ENCODE data around the gene RGS9.

Gene RGS9

GRCh38 chr17:65158622-65159021, 21.5 kb downstream of the RGS9 start:
- Histone ChIP-seq H3K27me3 (peaks cover 2% of the 10 kb centered on the region), H3K36me3 (no peaks in the 10 kb centered on the region), H3K9me3 (no peaks in the 10 kb centered on the region), H3K4me3 (ENCODE audit: low read depth in 1 of 2, low read length in 1 of 2) (no peak overlapping the region), H3K27ac (no peak overlapping the region), H3K4me1 (ENCODE audit: control insufficient read depth in 1 of 2, insufficient read depth in 1 of 2, low read depth in 1 of 2, low read length in 1 of 2) (no peaks in the 10 kb centered on the region)
- no peak for TF ChIP-seq CTCF (IDR thresholded peaks at IDR 0.05)

GRCh38 chr17:65160516-65160915, 23.3 kb downstream of the RGS9 start:
- Histone ChIP-seq H3K36me3 (no peaks in the 10 kb centered on the region), H3K4me1 (ENCODE audit: control insufficient read depth in 1 of 2, insufficient read depth in 1 of 2, low read depth in 1 of 2, low read length in 1 of 2) (no peaks in the 10 kb centered on the region), H3K27ac (no peak overlapping the region), H3K4me3 (ENCODE audit: low read depth in 1 of 2, low read length in 1 of 2) (no peak overlapping the region), H3K9me3 (no peaks in the 10 kb centered on the region), H3K27me3 (peaks cover 7% of the 10 kb centered on the region)
- TF ChIP-seq CTCF (IDR thresholded peaks at IDR 0.05) = no peak

GRCh38 chr17:65163990-65164495, 26.9 kb downstream of the RGS9 start:
- Histone ChIP-seq H3K4me1 (ENCODE audit: control insufficient read depth in 1 of 2, insufficient read depth in 1 of 2, low read depth in 1 of 2, low read length in 1 of 2) (no peaks in the 10 kb centered on the region), H3K27me3 (peaks cover 7% of the 10 kb centered on the region), H3K36me3 (no peaks in the 10 kb centered on the region), H3K4me3 (ENCODE audit: low read depth in 1 of 2, low read length in 1 of 2) (no peak overlapping the region), H3K27ac (no peak overlapping the region), H3K9me3 (no peaks in the 10 kb centered on the region)
- no peak for TF ChIP-seq CTCF (IDR thresholded peaks at IDR 0.05)

- Histone ChIP-seq H3K36me3 (no peaks in the 10 kb centered on the region), H3K4me3 (ENCODE audit: low read depth in 1 of 2, low read length in 1 of 2) (no peak overlapping the region), H3K4me1 (ENCODE audit: control insufficient read depth in 1 of 2, insufficient read depth in 1 of 2, low read depth in 1 of 2, low read length in 1 of 2) (no peaks in the 10 kb centered on the region), H3K27ac (no peak overlapping the region), H3K9me3 (no peaks in the 10 kb centered on the region), H3K27me3 (peaks cover 7% of the 10 kb centered on the region)
- TF ChIP-seq CTCF (IDR thresholded peaks at IDR 0.05) = no peak
Measured at GRCh38 chr17:65166787-65167186, 29.6 kb downstream of the RGS9 start.

GRCh38 chr17:65167566-65167965, 30.4 kb downstream of the RGS9 start:
- no peak for TF ChIP-seq CTCF (IDR thresholded peaks at IDR 0.05)
- H3K27ac ChIP-seq = no peak overlapping the region
- peaks cover 7% of the 10 kb centered on the region for H3K27me3 ChIP-seq
- no peaks in the 10 kb centered on the region for H3K9me3 ChIP-seq
- no peaks in the 10 kb centered on the region for H3K4me1 ChIP-seq (ENCODE audit: control insufficient read depth in 1 of 2, insufficient read depth in 1 of 2, low read depth in 1 of 2, low read length in 1 of 2)
- no peaks in the 10 kb centered on the region for H3K36me3 ChIP-seq
- no peak overlapping the region for H3K4me3 ChIP-seq (ENCODE audit: low read depth in 1 of 2, low read length in 1 of 2)

GRCh38 chr17:65169691-65170090, 32.5 kb downstream of the RGS9 start:
- H3K4me3 ChIP-seq (ENCODE audit: low read depth in 1 of 2, low read length in 1 of 2) = no peak overlapping the region
- no peaks in the 10 kb centered on the region for H3K9me3 ChIP-seq
- peaks cover 11% of the 10 kb centered on the region for H3K27me3 ChIP-seq
- peaks cover 0 to 4% of the 10 kb centered on the region in 2 experiments for H3K4me1 ChIP-seq (ENCODE audit: control insufficient read depth in 1 of 2, insufficient read depth in 1 of 2, low read depth in 1 of 2, low read length in 1 of 2)
- H3K36me3 ChIP-seq = no peaks in the 10 kb centered on the region
- TF ChIP-seq CTCF (IDR thresholded peaks at IDR 0.05) = no peak
- no peak overlapping the region for H3K27ac ChIP-seq

All from neutrophil (primary cell).